ENCODE data around the gene PSME3IP1.
A peak's percentile ranks its signal among the peaks of the same experiment; 100 is the strongest.
"Not testable (repeated sequence)": the region's sequence is repeated elsewhere in the genome, so short reads cannot be mapped to it uniquely, and the experiment has no call there.

PSME3IP1 gene

DNA sequence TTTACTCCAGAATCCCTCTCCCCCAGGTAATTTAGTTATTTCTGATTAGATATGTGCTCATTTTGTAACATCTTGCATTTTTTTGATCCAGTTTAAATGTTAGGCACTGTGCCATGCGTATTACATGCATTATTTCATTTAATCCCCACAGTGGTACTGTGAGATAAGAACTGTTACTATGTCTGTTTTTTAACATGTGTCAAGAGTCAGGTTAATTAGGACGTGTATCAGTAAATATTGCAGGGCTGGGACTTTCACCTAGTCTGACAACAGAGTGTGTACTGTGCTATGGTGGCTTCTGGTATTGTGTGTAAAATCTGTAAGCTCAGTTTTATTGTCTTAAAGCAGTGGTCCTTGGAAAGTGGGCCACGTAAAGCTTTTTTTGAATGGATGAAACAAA is 10.9 kb upstream of the PSME3IP1 start:
- no peak for DNase-seq

DNA sequence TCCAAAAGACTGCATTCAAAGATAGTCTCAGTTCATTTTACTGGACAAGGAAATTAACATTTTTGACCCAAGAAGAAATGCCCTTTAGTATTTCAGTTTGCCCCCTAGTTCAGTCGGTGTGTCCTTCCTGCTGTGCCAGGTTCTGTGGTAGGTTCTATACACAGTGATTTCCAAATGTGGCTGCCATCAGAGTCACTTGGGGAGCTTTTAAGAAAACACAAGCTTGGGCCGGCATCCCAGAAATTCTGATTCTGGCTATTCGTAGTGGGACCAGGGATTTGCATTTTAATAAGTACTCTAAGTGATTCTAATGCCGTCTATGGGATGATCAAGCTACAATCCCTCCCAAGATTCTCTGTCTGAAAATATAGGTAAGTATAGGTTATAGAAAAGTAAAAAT is 10.4 kb upstream of the PSME3IP1 start:
- DNase-seq, result no peak

DNA sequence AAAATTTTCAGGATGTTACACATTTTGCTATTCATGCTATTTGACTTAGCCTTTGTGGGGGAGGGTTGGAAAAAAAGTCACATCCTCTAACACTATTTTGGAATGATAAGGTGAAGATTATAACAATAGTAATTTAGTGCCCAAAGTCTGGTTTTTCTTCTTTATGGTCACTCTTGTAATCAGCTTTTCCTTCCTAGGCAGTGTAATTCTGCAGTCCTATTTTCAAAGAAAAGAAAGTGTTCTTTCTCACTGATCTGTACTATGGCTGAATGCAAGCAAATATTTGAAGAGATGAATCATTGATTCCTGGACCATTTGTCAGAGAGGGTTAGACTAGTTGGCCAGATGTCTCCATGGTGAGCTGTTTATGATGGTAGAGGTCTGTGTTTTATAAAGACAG is 8.7 kb upstream of the PSME3IP1 start:
- DNase-seq, result no peak

DNA sequence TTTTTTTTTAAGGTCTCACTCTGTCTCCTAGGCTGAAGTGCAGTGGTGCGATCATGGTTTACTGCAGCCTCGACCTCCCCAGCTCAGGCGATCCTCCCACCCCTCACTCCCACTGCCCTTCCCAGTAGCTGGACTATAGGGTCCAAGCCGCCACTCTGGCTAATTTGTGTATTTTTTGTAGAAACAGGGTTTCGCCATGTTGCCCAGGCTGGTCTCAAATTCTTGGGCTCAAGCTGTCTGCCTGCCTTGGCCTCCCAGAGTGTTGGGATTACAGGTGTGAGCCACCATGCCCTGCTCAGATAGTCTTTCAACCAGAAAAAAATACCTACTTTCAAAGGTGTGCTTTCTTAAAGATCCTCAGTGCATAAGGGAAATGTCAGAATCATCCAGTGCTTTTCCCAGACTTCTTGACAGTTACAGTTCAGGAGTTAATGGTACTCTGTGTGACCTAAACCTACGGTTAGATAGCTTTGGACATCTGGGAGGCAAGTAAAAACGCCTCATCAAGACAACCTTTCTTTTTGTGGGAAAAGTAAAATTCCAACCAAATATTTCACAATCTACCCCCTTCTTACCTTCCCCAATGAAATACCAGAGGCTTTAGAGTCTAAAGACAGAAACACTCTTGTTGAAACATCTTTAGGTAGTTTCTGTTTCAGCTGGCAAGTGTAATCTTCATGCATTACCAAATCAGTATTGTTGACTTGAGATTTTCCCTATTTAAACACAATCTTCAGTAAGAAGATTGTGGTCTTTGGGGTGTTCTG is 7.1 kb upstream of the PSME3IP1 start:
- no peak for DNase-seq

DNA sequence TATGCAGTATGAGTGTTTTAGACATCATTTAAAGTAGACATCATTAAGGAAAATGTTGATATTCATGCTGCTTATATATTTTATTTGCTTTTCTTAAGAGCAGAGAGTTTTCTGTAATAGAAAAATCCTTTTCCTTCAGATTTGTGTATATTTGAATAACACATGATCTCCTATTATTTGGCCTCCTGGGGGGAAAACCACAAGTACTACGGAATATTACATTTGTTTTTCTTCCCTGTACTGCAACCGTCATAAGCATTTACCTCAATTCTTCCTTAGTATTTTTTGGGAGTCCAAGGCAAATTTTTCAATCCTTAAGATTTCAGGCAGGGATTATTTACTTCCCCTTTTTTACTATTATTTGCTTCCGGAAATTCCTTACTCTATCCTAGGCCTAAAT is 6.3 kb upstream of the PSME3IP1 start:
- no peak for DNase-seq

DNA sequence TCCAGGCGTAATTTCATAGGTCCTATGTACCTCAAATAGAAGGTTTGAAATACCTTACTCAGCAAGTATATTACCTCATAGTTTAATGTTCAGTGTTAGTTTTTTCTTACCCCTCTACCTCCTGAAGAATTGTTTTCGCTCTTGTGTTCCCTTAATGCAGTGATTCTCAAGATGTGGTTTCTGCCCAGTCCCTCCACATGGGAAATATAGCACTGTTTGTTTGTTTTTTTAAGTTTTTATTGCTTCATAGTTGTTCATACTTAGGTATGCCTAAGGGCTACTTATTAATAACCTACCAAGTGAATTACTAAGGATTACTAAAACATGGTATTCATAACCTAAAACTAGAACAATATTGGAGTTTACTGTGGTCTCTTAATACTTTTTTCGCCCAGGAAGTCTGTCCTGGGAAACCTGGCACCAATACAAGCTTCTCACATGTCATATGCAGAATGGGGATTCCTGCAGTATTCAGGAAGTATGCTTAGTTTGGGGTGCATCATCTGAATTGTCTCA is 5.3 kb upstream of the PSME3IP1 start:
- no peak for DNase-seq

DNA sequence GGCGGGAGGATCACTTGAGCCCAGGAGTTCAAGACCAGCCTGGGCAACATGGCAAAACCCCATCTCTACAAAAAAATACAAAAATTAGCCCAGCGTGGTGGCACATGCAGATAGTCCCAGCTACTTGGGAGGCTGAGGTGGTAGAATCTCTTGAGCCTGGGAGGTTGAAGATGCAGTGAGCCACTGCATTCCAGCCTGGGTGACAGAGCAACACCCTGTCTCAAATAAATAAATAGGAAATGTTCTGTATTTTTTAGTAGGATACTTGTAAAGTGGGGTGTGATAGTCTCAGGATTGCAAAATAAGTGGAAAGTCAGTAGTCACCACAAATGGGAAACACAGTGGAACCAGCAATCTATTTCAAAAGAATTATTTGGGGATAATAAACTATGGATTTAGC is 4.3 kb upstream of the PSME3IP1 start:
- no peak for DNase-seq

DNA sequence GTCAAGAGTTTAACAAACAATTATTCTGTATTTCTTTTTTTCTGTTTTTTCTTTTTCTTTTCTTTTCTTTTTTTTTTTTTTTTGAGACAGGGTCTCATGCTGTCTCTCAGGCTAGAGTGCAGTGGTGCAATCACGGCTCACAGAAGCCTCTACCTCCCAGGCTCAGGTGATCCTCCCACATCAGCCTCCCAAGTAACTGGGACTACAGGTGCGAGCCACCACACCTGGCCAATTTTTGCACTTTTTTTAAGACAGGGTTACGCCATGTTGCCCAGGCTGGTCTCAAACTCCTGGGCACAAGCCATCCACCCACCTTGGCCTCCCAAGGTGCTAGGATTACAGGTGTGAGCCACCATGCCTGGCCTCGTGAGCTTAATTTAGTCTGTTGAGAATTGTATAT is 3.7 kb upstream of the PSME3IP1 start:
- DNase-seq, result not testable (repeated sequence)

DNA sequence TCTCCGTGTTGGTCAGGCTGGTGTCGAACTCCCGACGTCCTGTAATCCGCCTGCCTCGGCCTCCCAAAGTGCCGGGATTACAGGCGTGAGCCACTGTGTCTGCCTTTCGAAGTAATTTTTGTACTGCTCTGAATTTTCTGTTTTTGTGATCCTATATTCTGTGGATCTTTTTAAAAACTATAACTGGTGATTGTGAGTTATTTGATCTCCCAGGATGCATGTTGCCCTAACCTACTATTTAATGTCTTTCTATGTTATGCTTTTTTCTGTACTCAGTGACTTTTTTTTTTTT is 2.8 kb upstream of the PSME3IP1 start:
- DNase-seq, result no peak

DNA sequence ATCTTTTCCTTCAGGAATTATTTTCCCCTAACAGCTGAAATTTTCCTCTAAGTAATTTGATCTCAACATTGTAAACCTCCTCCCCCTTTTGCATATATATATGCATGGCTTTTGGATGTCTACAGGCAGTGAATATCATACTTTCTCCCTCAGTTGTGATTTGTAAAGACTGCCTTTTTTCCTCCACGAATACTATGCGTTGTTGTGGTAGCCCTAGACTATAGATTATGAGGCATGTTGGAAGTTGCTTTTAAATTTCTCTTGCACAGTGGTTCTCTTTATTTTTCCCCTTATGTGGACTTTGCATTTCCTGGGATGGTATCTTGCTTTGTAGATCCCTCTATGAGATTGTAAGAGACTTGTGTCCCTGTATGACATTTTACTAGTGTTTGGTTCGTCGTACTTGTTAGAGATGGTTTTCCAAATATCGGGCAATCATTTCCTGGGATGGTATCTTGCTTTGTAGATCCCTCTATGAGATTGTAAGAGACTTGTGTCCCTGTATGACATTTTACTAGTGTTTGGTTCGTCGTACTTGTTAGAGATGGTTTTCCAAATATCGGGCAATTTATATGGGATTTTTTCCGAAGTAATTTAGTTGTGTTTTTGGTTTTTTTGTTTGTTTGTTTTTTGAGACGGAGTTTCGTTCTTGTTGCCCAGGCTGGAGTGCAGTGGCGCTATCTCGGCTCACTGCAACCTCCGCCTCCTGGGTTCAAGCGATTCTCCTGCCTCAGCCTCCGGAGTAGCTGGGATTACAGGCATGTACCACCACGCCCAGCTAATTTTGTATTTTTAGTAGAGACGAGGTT is 2.3 kb upstream of the PSME3IP1 start:
- not testable (repeated sequence) for DNase-seq

DNA sequence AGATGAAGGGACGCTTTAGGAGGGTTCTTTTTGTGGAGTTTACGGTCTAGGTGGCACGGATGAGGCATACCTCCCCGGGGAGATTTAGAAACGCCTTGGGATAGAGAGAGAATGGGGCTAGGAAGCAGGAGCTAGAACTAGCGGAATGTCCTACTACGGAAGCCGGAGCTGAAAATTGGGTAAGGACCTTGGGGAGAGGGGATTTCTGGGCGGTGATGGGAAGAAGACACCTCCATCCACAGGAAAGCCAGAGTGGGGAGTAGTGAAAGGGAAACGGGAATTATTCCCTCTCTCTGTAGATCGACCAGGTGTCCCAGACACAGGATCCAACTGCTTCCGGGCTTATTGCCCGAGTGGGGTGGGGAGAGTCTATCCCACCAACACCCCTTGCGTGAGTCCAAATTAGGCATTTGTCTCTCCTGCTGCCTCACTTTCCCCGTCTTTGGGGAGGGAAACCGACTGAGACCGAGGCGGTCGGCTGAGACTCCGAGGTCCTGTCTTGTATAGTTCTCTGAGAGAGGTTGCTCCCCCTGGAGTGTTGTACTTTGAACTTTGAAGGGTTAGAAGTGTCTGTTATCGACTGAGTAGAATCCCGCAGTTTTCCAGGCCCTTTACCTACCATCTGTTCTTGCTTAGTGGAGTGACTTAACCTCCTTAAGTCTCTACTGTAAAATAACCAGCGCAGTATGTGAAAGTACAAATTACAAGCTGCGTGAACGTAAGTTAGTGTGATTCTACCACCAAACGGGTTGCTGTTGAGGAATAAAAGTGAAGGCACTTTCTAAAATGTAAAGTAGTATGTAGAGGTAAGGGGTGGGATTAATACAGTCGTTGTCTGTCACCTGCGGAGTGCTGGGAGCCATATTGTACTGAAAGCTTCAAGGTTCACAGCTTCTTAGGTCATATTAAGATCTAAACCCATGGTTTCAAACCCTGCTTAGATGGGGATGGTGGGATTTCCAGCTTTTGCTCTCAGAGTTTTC is 1.3 kb upstream of the PSME3IP1 start:
- no peak for DNase-seq

DNA sequence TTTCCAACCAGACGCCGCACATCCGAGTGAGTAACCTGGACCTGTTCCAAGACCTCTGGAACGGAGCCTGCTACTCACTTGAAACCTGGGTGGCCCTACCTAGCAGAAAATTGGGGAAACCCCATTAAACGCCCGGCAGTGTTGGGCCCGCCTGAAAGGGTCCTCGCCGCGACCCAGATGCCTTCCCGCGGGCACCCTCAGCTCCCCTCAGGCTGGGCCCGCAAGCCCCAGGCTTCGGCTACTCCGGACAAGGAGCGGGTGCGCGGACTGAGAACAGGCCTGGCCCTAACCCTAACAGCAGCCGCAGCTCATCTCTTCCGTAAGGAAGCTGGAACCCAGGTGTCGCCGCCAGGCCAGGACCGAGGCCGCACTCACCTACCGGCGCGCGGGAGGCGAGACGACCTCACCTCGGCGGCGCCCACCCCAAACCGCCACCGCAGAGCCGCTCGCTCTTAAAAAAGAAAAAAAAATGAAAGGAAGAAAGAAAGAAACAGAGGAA is 344 bp downstream of the PSME3IP1 start:
- DNase-seq, result peak; percentile 49

DNA sequence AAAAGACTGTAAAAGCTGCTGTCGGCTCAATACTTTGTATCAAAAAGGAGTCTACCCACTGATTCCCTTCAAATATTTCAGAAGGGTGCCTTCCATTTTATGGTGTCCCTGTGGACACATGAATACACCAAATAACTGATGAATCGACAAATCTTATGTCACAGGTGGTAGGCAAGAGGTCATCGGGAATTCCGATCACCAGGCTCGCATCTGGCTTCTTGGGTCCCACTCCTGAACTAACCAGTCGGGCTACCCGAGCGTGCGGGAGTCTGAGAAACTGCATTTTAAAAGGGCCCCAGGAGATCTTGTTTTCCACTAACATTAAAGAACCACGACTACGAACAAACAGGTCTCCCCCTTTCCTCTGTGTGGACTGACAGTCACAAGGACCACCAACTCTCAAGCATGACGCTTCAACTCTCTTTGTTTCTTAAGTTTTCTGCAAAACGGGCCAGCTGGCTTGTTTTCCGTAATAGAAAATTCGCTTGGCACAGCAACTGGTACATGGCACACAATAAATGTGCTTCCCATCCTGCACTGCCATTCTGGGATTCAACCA is 873 bp downstream of the PSME3IP1 start:
- DNase-seq, result no peak

DNA sequence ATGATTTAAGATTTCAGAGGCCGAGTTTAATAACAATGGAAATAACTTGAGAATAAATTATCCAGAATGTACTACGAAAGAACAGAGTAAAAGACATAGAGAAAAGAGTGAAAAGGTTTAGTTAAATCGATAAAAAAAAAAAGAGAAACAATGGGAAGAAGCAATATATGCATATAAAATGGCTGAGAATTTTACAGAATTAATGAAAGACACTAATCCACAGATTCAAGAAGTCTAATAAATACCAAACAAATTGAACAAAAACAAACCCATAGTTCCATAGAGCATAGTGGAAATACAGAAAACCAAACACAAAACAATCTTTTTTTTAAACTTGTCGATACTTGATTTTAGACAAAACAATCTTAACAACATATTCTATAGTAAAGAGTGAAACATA is 1.7 kb downstream of the PSME3IP1 start:
- no peak for DNase-seq

DNA sequence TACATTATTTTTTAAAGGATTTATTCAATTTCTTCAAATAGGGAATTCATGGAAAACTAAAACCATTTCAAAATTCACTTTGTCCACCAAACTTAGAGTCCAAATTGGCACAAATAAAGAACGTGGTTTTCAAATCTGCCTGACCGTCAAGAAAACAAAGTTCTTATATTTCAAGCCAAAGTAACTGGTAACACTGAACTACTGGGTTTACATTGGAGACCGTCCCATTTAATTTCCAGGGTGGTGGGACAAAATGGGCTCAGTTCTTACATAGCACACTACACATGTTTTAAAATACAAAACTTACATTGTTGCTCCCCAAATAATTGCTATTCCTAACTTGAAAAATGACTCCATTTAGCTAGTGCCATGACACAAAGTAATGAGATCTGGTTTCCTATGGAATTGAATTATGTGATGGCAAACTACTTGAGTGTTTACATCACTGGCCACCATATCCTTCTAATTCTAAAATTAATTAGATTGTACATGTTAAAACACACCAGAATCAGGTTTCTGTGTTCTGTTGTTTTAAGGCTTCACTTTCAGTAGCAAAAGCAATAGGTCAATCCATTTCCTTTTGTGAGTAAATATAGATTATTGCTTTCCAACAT is 6.5 kb downstream of the PSME3IP1 start:
- no peak for DNase-seq

DNA sequence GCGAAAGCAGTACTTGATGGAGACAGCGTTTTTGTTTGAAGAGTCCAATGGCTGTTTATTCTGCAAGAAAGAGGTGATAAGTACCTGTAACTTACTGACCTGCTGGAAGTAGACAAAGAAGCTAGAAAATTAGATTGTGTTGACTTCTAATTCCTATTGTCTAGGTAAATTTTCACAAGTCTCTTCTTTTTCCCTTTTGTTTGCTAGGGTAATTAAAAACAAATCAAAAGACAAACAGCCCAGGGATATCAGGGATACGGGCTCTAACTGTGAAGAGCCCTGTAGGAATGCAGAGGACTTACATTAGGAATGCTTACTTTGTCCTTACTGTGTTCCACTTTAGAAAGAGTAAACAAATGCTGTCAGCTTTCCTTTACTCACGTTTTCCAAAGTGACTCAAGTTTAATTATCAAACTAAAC is 7.0 kb downstream of the PSME3IP1 start:
- no peak for DNase-seq

DNA sequence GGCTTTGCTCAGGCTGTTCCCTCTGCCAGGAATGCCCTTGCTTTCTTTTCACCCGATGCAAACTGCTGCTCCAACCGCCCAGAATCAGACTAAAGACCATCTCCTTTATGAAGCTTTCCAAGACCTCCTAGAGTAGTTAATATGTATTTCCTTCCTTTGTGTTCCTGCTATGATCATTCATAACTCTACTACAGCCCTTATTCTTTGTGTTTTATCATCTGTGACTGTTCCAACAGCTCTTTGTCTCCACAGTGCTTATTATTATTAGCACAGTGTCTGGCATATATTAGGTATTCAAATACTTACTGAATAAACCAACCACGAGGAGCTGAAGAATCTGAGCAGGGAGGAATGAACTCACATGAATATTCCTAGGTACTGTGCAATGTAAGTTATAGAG is 7.6 kb downstream of the PSME3IP1 start:
- no peak for DNase-seq

DNA sequence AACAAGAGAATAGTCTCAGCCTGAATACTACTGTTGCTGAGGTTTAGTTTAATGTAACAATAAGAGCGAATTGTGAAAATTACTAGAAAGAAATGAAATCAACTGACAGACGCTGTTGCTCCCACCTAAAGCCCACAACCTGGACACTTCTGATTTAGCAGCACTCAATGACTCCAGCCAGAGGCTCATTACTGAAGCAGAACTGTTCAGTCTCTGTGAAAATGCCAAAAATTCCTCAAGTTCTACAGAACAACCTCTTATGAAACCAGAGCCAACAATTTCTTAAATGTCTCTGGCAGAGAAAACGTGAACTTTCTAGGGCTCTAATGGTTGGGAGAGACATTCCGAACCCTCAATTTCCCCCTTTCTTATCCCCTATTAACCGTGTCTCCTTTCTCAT is 9.9 kb downstream of the PSME3IP1 start:
- DNase-seq, result no peak

DNA sequence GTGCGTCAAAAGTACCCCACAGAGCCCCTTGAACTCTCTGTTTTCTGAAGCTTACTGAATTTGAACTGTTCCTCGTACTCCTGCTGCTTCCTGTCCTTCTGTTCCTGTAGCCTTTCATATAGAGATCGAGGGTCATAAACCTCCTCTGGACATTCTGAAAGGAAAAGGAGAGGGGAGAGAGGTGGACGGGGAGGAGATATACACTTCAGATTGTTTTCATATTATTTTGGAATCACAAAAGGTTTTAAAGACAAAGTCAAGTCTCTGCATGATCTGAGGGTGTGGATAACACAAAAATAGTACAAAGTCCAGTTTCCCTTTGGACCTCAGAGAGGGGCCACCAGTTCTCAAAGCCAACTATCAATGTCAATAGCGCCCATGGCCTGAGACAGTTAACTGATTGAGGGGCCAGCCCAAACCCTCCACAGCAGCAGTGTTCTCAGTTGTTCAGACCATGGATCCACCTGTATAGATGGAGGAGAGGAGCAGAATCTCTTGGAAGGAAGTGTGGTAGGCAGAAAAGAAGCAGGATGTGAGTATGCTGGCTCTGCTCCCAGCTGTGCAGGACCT is 13.0 kb downstream of the PSME3IP1 start:
- no peak for DNase-seq

DNA sequence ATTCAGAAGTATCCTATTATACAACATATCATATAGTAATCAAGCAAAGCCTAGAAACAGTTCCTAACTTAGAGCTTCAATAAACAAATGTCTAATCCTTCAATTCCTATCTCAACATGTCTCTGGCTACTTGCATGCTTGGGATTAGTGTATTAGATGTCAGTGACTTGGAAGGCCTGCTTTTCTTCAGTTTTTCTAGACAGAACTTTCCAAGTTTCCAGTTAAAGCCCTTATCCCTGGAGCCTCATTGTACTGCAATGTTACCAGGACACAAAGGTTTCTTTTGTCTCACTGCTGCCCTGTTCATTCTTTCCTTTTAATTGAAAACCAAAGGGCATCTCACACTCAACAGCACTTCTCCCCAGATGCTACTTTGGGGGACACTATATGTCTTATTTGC is 16.5 kb downstream of the PSME3IP1 start:
- no peak for DNase-seq

DNA sequence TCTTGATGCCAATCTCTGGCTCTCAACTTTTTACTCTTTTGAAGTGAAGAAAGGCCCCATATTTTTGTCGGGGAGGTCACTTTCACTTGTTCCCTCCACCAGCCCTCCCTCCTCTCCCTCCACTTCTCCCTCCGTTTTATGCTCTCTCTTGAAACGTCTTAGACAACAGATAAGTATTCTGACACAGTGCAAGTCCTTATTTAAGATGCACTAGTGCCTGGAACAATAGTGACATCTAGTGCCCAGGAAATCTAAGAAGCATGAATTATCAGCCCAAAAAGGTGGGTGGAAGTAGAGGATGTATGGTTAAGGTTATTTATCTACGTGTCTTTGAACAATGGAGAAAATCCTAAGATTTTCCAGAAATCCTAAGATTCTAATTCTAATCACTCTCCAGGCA is 17.9 kb downstream of the PSME3IP1 start:
- no peak for DNase-seq

DNA sequence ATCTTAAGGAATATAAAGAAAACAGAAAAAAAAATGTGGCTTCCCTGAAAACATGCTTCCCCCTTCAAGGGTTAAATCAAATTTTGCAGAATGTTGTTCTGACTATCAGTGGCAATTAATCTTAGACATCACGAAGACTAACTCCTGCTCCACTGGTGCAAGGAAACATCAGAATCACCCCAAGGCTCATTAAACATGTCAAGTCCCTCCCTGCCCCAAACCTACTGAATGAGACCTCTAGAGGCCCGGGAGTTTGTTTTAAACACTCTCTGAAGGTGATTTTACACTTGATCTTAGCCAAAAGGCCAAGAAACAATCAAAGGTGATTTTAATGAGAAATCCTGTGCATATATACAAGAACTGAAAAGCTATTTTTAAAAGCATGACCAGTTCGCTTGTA is 18.3 kb downstream of the PSME3IP1 start:
- no peak for DNase-seq
